ENCODE results near the gene SLC30A7.

- TF ChIP-seq FOXM1 (IDR thresholded peaks at IDR 0.05; ENCODE audit: borderline replicate concordance, low read depth): no peak
- TF ChIP-seq CREB1 (IDR thresholded peaks at IDR 0.05; ENCODE audit: low read depth): no peak
- no peak for TF ChIP-seq EP300 (IDR thresholded peaks at IDR 0.05; ENCODE audit: borderline replicate concordance)
- TF ChIP-seq CEBPB (IDR thresholded peaks at IDR 0.05): no peak
- no peak for TF ChIP-seq MAX (IDR thresholded peaks at IDR 0.05)
- TF ChIP-seq RAD21 (IDR thresholded peaks at IDR 0.05; ENCODE audit: low read depth): no peak
- TF ChIP-seq TCF12 (IDR thresholded peaks at IDR 0.05; ENCODE audit: low read depth): no peak
- no peak for TF ChIP-seq ZBTB7A (IDR thresholded peaks at IDR 0.05; ENCODE audit: low read depth)
- no peak for TF ChIP-seq REST (IDR thresholded peaks at IDR 0.05; ENCODE audit: low read depth)
- no peak for TF ChIP-seq TEAD4 (IDR thresholded peaks at IDR 0.05)
- no peak for TF ChIP-seq TAF1 (IDR thresholded peaks at IDR 0.05; ENCODE audit: low read depth)
- no peak for TF ChIP-seq YY1 (IDR thresholded peaks at IDR 0.05; ENCODE audit: low read depth)
- TF ChIP-seq USF1 (IDR thresholded peaks at IDR 0.05): no peak
- no peak for TF ChIP-seq NFIC (IDR thresholded peaks at IDR 0.05)
Measured at GRCh38 chr1:100950781-100951180, 54.9 kb downstream of the SLC30A7 start.

Measured in Ishikawa (cell line).